HepG2 (cell line): ENCODE results near the gene PDCD11. TPM values are rescaled to one million over a fixed set of nuclear protein-coding genes. Genes with fewer than 3 reads are reported as not detected.

Source experiments
- AGO2 ChIP-seq: fragments of 200-400 bp; formaldehyde crosslinking; optimal IDR thresholded peaks from 2 replicates; pipeline ENCODE3; 2017; ENCODE audit warnings: mild to moderate bottlenecking, low read depth, low read length, moderate library complexity
- ATF7 ChIP-seq, 2 experiments: fragments of 450-650 bp in 1 of 2; sonication (generic) in 1 of 2; formaldehyde crosslinking in 1 of 2; IDR thresholded peaks; 2 replicates each; pipeline versions ENCODE4 v1.4.0 to v1.6.1; 2016 to 2020; ENCODE audit warnings: antibody characterized with exemption in 1 of 2, mild to moderate bottlenecking in 1 of 2, missing genetic modification reagents in 1 of 2
- ATRX ChIP-seq: sonication (generic); formaldehyde crosslinking; IDR thresholded peaks from 2 replicates; pipeline ENCODE4 v1.4.0; 2020; ENCODE audit warnings: missing genetic modification reagents, borderline replicate concordance
- BRCA1 ChIP-seq: sonication (generic); formaldehyde crosslinking; IDR thresholded peaks from 2 replicates; pipeline ENCODE4 v1.4.0; 2020; ENCODE audit warnings: missing genetic modification reagents
- DRAP1 ChIP-seq: IDR thresholded peaks from 2 replicates; pipeline ENCODE4 v1.6.1; 2016; ENCODE audit warnings: missing genetic modification reagents, missing compliant biosample characterization
- FOXJ3 ChIP-seq: sonication (generic); formaldehyde crosslinking; IDR thresholded peaks from 2 replicates; pipeline ENCODE4 v1.4.0; 2020; ENCODE audit warnings: missing genetic modification reagents, mild to moderate bottlenecking, borderline replicate concordance
- GLMP ChIP-seq: sonication (generic); formaldehyde crosslinking; IDR thresholded peaks from 2 replicates; pipeline ENCODE4 v1.9.0; 2021; ENCODE audit warnings: missing genetic modification reagents, mild to moderate bottlenecking, borderline replicate concordance
- KLF15 ChIP-seq: sonication (generic); formaldehyde crosslinking; IDR thresholded peaks from 2 replicates; pipeline ENCODE4 v1.8.1; 2023; ENCODE audit warnings: borderline replicate concordance, mild to moderate bottlenecking, inconsistent platforms, missing genetic modification reagents, mixed read lengths
- KMT2A ChIP-seq: sonication (generic); formaldehyde crosslinking; IDR thresholded peaks from 2 replicates; pipeline ENCODE4 v1.4.0; 2020; ENCODE audit warnings: missing genetic modification reagents
- NFKB2 ChIP-seq: sonication (generic); formaldehyde crosslinking; IDR thresholded peaks from 2 replicates; pipeline ENCODE4 v1.4.0; 2020; ENCODE audit warnings: missing genetic modification reagents, borderline replicate concordance
- NR2C2 ChIP-seq: sonication (generic); formaldehyde crosslinking; IDR thresholded peaks from 2 replicates; pipeline ENCODE4 v1.4.0; 2020; ENCODE audit warnings: missing genetic modification reagents, mild to moderate bottlenecking, moderate library complexity, borderline replicate concordance
- PAWR ChIP-seq: sonication (generic); formaldehyde crosslinking; IDR thresholded peaks from 2 replicates; pipeline ENCODE4 v1.4.0; 2020; ENCODE audit warnings: missing genetic modification reagents, mild to moderate bottlenecking, borderline replicate concordance
- TEAD3 ChIP-seq: optimal IDR thresholded peaks from 2 replicates; pipeline ENCODE3; 2016; ENCODE audit warnings: borderline replicate concordance
- ZC3H4 ChIP-seq: sonication (generic); formaldehyde crosslinking; IDR thresholded peaks from 2 replicates; pipeline ENCODE4 v1.4.0; 2020; ENCODE audit warnings: missing genetic modification reagents, borderline replicate concordance
- ZNF562 ChIP-seq: sonication (generic); formaldehyde crosslinking; IDR thresholded peaks from 2 replicates; pipeline ENCODE4 v1.8.0; 2022; ENCODE audit warnings: missing genetic modification reagents, borderline replicate concordance
- ZNF607 ChIP-seq: sonication (generic); formaldehyde crosslinking; IDR thresholded peaks from 2 replicates; pipeline ENCODE4 v1.5.1; 2020; ENCODE audit warnings: missing genetic modification reagents, mild to moderate bottlenecking, borderline replicate concordance
- polyA plus RNA-seq, 8 experiments: library from polyadenylated mRNA; depleted of rRNA in 3 of 8; stranded (reverse) in 7 of 8; unstranded in 1 of 8; fragments of >200 nt; fragmentation: Illumina TruSeq in 4 of 8; extraction: Trizol in 4 of 8; gene quantifications; 2 replicates each; pipeline versions ENCODE4 v1.2.1 to v1.2.3, GENCODE V29; 2011 to 2016; ENCODE audit warnings: low read depth in 4 of 8, missing spikeins in 1 of 8, mixed read lengths in 1 of 8; ENCODE audit not compliant: insufficient read depth in 1 of 8
- total RNA-seq, 5 experiments: library from RNA; depleted of rRNA; stranded (reverse); fragments of >200 nt; fragmentation: Illumina TruSeq; extraction: Trizol; gene quantifications; 2 replicates each; pipeline ENCODE4 v1.2.3, GENCODE V29; 2016; ENCODE audit warnings: low read depth in 1 of 5
- TF ChIP-seq, protein P1 (sequence below): sonication (generic); formaldehyde crosslinking; conservative IDR thresholded peaks from 2 replicates; pipeline ENCODE4 v1.4.0; 2020; ENCODE audit warnings: missing genetic modification reagents
- TF ChIP-seq, protein P2 (sequence below): sonication (generic); formaldehyde crosslinking; IDR thresholded peaks from 2 replicates; pipeline ENCODE4 v1.5.1; 2020; ENCODE audit warnings: mild to moderate bottlenecking, missing genetic modification reagents
- TF ChIP-seq, protein P3 (sequence below): sonication (generic); formaldehyde crosslinking; IDR thresholded peaks from 2 replicates; pipeline ENCODE4 v1.4.0; 2020; ENCODE audit warnings: mild to moderate bottlenecking, low read depth, missing genetic modification reagents
- TF ChIP-seq, protein P4 (sequence below): sonication (generic); IDR thresholded peaks from 2 replicates; pipeline ENCODE4 v1.6.1; 2016; ENCODE audit warnings: low read depth, borderline replicate concordance

The PDCD11 gene
- total and polyA plus RNA-seq, 2 of the 13 experiments (the other 11 are each of a cell fraction or from before 2014, with no cell fraction given) = 12.8 to 52.8 TPM

DNA sequence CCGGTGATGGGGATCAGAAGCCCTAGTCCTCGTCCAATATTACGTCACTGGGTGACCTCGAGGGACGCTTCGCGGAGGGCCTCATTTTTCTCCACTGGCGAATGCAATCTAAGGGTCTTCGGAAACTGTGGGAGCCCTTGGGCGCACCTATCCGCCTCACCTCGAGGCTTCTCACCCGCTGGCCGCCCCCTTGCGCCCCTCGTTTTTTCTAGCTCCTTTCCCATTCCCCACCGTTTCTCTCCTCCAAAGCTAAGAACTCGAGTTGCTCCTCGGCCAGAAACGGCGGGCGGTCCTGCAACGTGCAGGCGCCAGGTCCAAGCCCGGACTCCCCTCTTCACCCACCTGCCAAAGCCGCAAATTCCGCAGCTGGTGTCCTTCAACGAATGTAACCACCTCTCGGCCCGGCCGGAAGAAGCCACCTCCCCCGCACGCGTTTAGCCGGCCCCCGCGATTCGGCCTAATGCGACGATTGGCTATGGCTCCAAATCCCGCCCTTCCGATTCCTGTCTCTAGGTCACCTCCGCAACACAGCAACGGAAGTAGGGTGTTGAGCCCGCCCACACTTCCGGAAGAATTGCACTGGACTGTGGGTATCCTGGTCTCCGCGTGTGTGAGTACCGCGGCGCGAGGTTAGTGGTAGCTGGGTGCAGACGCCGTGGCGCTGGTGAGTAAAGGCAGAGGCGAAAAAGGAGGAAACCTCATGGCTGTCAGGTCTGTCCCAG lies at the start of gene PDCD11, which contains the start of gene ATP5MK (continued):
- TF ChIP-seq, protein P1, sequence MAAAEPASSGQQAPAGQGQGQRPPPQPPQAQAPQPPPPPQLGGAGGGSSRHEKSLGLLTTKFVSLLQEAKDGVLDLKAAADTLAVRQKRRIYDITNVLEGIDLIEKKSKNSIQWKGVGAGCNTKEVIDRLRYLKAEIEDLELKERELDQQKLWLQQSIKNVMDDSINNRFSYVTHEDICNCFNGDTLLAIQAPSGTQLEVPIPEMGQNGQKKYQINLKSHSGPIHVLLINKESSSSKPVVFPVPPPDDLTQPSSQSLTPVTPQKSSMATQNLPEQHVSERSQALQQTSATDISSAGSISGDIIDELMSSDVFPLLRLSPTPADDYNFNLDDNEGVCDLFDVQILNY (CRISPR knock-in tag) = 0 out of 2 replicates have a peak, but pooled peaks have one; percentile 16
- TF ChIP-seq TEAD3 (CRISPR knock-in tag) = peak; percentile 47
- 0 out of 2 replicates have a peak, but pooled peaks have one; percentile 40 for TF ChIP-seq ZNF562 (CRISPR knock-in tag)
- peak; percentile 82; the same call in 1 of the 2 replicates for TF ChIP-seq NR2C2 (CRISPR knock-in tag)
- TF ChIP-seq NFKB2 (CRISPR knock-in tag) = peak; percentile 78; the same call in 1 of the 2 replicates
- TF ChIP-seq ATF7 (IDR thresholded peaks at IDR 0.05) = no peak
- no peak for TF ChIP-seq ATF7 (CRISPR knock-in tag; IDR thresholded peaks at IDR 0.05)
- TF ChIP-seq, protein P2, sequence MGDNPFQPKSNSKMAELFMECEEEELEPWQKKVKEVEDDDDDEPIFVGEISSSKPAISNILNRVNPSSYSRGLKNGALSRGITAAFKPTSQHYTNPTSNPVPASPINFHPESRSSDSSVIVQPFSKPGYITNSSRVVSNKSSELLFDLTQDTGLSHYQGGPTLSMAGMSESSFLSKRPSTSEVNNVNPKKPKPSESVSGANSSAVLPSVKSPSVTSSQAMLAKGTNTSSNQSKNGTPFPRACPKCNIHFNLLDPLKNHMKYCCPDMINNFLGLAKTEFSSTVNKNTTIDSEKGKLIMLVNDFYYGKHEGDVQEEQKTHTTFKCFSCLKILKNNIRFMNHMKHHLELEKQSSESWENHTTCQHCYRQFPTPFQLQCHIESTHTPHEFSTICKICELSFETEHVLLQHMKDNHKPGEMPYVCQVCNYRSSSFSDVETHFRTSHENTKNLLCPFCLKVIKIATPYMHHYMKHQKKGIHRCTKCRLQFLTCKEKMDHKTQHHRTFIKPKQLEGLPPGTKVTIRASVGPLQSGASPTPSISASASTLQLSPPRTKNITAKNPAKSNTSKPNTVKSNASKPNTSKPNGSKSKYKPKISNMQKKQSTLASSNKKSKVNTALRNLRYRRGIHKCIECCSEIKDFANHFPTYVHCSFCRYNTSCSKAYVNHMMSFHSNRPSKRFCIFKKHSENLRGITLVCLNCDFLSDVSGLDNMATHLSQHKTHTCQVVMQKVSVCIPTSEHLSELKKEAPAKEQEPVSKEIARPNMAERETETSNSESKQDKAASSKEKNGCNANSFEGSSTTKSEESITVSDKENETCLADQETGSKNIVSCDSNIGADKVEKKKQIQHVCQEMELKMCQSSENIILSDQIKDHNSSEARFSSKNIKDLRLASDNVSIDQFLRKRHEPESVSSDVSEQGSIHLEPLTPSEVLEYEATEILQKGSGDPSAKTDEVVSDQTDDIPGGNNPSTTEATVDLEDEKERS (CRISPR knock-in tag) = no peak
- peak; percentile 18; the same call in 1 of the 2 replicates for TF ChIP-seq ZNF607 (CRISPR knock-in tag)
- TF ChIP-seq, protein P3, sequence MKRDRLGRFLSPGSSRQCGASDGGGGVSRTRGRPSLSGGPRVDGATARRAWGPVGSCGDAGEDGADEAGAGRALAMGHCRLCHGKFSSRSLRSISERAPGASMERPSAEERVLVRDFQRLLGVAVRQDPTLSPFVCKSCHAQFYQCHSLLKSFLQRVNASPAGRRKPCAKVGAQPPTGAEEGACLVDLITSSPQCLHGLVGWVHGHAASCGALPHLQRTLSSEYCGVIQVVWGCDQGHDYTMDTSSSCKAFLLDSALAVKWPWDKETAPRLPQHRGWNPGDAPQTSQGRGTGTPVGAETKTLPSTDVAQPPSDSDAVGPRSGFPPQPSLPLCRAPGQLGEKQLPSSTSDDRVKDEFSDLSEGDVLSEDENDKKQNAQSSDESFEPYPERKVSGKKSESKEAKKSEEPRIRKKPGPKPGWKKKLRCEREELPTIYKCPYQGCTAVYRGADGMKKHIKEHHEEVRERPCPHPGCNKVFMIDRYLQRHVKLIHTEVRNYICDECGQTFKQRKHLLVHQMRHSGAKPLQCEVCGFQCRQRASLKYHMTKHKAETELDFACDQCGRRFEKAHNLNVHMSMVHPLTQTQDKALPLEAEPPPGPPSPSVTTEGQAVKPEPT (CRISPR knock-in tag) = no peak
- peak; percentile 47 for TF ChIP-seq AGO2
- peak; percentile 96 for TF ChIP-seq KMT2A (CRISPR knock-in tag)
- TF ChIP-seq, protein P4, sequence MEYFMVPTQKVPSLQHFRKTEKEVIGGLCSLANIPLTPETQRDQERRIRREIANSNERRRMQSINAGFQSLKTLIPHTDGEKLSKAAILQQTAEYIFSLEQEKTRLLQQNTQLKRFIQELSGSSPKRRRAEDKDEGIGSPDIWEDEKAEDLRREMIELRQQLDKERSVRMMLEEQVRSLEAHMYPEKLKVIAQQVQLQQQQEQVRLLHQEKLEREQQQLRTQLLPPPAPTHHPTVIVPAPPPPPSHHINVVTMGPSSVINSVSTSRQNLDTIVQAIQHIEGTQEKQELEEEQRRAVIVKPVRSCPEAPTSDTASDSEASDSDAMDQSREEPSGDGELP = peak; percentile 76
- TF ChIP-seq ATRX (CRISPR knock-in tag) = no peak
- TF ChIP-seq BRCA1 (CRISPR knock-in tag) = 0 out of 2 replicates have a peak, but pooled peaks have one; percentile 70
- TF ChIP-seq FOXJ3 (CRISPR knock-in tag) = 0 out of 2 replicates have a peak, but pooled peaks have one; percentile 43
- no peak for TF ChIP-seq PAWR
- TF ChIP-seq KLF15 (CRISPR knock-in tag) = no peak
- no peak for TF ChIP-seq GLMP
- TF ChIP-seq ZC3H4 (CRISPR knock-in tag) = no peak
- peak; percentile 82 for TF ChIP-seq DRAP1 (CRISPR knock-in tag)
